DOHH2 (cell line): ENCODE data around the gene BLOC1S4.
A peak's percentile ranks its signal among the peaks of the same experiment; 100 is the strongest.

ENCODE experiments used
- CTCF ChIP-seq: fragments of 200-600 bp; sonication (generic); IDR thresholded peaks from one replicate; pipeline ENCODE4 v1.5.1; 2014; ENCODE audit warnings: antibody characterized with exemption, mild to moderate bottlenecking, low read depth, low read length; ENCODE audit not compliant: poor library complexity, severe bottlenecking
- EZH2phosphoT487 ChIP-seq: fragments of 200-600 bp; sonication (generic); IDR thresholded peaks from 2 replicates; pipeline ENCODE4 v1.6.1; 2017; ENCODE audit warnings: borderline replicate concordance, mild to moderate bottlenecking, antibody characterized with exemption, low read length, moderate library complexity, mixed read lengths

DNA sequence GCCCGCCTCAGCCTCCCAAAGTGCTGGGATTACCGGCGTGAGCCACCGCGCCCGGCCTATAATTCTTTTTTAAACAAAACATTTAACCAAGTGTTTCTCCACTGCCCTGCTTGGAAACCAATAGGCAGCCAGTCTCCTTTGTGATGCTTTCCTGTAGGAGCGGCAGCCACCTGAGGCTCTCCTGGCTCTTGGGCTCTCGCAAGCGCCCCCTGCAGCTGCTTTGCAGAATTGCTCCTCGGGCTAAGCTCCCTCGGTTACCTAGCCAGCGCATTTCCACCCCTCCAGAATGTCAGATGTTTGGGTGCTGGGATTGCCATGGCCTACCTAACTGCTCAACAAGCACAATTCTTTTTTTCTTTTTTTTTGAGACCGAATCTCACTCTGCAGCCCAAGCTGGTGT is 14.6 kb upstream of the BLOC1S4 start:
- TF ChIP-seq CTCF: peak; percentile 58
- TF ChIP-seq EZH2phosphoT487: no peak
